SU-DHL-6 (cell line): Measurements from ENCODE around the gene SLC45A1.

Source experiments
- H2AFZ ChIP-seq: fragments of 200-600 bp; sonication (generic); 2 replicates; pipeline ENCODE4 v1.6.1; 2014; ENCODE audit warnings: low read depth, mild to moderate bottlenecking, moderate library complexity, mixed read lengths, antibody characterized with exemption, low read length; ENCODE audit not compliant: severe bottlenecking
- H3F3A ChIP-seq: fragments of 200-600 bp; shearing (Covaris generic); 2 replicates; pipeline ENCODE4 v1.6.0; 2016; ENCODE audit warnings: antibody characterized with exemption, mild to moderate bottlenecking; ENCODE audit not compliant: insufficient read depth
- H3K27ac ChIP-seq: fragments of 200-600 bp; sonication (generic); 2 replicates; pipeline ENCODE4 v1.5.1; 2016; ENCODE audit warnings: low read depth, mild to moderate bottlenecking, low read length, moderate library complexity, mixed read lengths
- H3K27me3 ChIP-seq: fragments of 200-600 bp; sonication (generic), shearing (Covaris generic); 2 replicates; pipeline ENCODE4 v1.6.0; 2014; ENCODE audit warnings: mild to moderate bottlenecking, low read length
- H3K36me3 ChIP-seq: fragments of 200-600 bp; sonication (generic); 2 replicates; pipeline ENCODE4 v1.6.1; 2014; ENCODE audit warnings: mild to moderate bottlenecking, low read length, mixed read lengths
- H3K4me2 ChIP-seq: fragments of 300-600, 200-600 bp; shearing (Covaris generic), sonication (generic); 2 replicates; pipeline ENCODE4 v1.6.0; 2014; ENCODE audit warnings: low read length, low read depth, mild to moderate bottlenecking; ENCODE audit not compliant: poor library complexity, severe bottlenecking
- H3K4me3 ChIP-seq: fragments of 200-600 bp; sonication (generic); 2 replicates; pipeline ENCODE4 v1.5.1; 2014; ENCODE audit warnings: antibody characterized with exemption, low read length, mild to moderate bottlenecking, mixed read lengths; ENCODE audit not compliant: insufficient read depth, poor library complexity, severe bottlenecking
- H3K79me2 ChIP-seq: fragments of 200-600 bp; sonication (generic); 2 replicates; pipeline ENCODE4 v1.6.1; 2014; ENCODE audit warnings: mild to moderate bottlenecking, low read length, moderate library complexity; ENCODE audit not compliant: insufficient read depth
- H3K9ac ChIP-seq: fragments of 200-600 bp; sonication (generic); 2 replicates; pipeline ENCODE4 v1.7.0; 2014; ENCODE audit warnings: mild to moderate bottlenecking, low read length
- H3K9me2 ChIP-seq: fragments of 200-600 bp; sonication (generic); replicated peaks from 2 replicates; pipeline ENCODE4 v1.6.1; 2014; ENCODE audit warnings: low read length; ENCODE audit not compliant: insufficient read depth
- H3K9me3 ChIP-seq: fragments of 200-600 bp; sonication (generic); 2 replicates; pipeline ENCODE4 v1.6.1; 2014; ENCODE audit warnings: low read length, mixed read lengths; ENCODE audit not compliant: insufficient read depth
- H4K20me1 ChIP-seq: fragments of 200-600 bp; sonication (generic); 2 replicates; pipeline ENCODE4 v1.6.1; 2014; ENCODE audit warnings: low read depth, mild to moderate bottlenecking, antibody characterized with exemption, low read length, moderate library complexity, mixed read lengths
- EZH2phosphoT487 ChIP-seq: fragments of 200-600 bp; sonication (generic), shearing (Covaris generic); conservative IDR thresholded peaks from 2 replicates; pipeline ENCODE4 v1.6.1; 2018; ENCODE audit warnings: mild to moderate bottlenecking, antibody characterized with exemption, low read length, moderate library complexity, mixed read lengths
- TF ChIP-seq, protein P1 (sequence below): fragments of 200-600 bp; sonication (generic); IDR thresholded peaks from one replicate; pipeline ENCODE4 v1.5.1; 2017; ENCODE audit warnings: antibody characterized with exemption, mild to moderate bottlenecking, low read length, moderate library complexity; ENCODE audit not compliant: insufficient read depth, poor library complexity, severe bottlenecking

The SLC45A1 gene

DNA sequence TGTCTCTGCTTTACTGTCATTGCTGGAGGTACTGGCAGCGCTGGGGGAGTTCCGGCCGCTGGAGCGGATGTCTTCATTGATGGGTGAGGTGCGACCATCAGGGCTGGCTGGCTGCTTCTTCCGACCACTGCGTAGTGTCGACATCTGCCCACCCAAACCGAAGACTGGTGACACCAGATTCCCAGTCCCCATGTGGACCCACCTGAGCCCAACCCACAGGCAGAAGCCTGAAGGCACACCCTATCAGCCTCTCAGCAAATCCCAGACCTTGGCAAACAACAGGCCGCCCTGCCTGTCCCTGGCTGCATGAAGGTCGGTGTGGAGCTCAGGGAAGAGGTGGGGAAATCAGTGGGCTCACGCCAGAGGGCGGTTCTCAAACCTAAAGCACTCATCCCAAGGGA, 44.8 kb downstream of the SLC45A1 start:
- Histone ChIP-seq H3F3A (no peaks in the 10 kb centered on the region), H3K4me3 (no peak overlapping the region), H3K79me2 (peaks cover 25% of the 10 kb centered on the region), H3K27ac (no peak overlapping the region), H4K20me1 (peaks cover 7% of the 10 kb centered on the region; the same call in 1 of the 2 replicates), H3K9ac (no peak overlapping the region), H3K9me2 (no peaks in the 10 kb centered on the region), H2AFZ (no peak overlapping the region), H3K9me3 (no peaks in the 10 kb centered on the region), H3K4me2 (no peak overlapping the region), H3K27me3 (no peaks in the 10 kb centered on the region), H3K36me3 (peaks cover 16% of the 10 kb centered on the region; the same call in 1 of the 2 replicates)
- TF ChIP-seq EZH2phosphoT487, result no peak
- TF ChIP-seq, protein P1, sequence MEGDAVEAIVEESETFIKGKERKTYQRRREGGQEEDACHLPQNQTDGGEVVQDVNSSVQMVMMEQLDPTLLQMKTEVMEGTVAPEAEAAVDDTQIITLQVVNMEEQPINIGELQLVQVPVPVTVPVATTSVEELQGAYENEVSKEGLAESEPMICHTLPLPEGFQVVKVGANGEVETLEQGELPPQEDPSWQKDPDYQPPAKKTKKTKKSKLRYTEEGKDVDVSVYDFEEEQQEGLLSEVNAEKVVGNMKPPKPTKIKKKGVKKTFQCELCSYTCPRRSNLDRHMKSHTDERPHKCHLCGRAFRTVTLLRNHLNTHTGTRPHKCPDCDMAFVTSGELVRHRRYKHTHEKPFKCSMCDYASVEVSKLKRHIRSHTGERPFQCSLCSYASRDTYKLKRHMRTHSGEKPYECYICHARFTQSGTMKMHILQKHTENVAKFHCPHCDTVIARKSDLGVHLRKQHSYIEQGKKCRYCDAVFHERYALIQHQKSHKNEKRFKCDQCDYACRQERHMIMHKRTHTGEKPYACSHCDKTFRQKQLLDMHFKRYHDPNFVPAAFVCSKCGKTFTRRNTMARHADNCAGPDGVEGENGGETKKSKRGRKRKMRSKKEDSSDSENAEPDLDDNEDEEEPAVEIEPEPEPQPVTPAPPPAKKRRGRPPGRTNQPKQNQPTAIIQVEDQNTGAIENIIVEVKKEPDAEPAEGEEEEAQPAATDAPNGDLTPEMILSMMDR, result no peak

DNA sequence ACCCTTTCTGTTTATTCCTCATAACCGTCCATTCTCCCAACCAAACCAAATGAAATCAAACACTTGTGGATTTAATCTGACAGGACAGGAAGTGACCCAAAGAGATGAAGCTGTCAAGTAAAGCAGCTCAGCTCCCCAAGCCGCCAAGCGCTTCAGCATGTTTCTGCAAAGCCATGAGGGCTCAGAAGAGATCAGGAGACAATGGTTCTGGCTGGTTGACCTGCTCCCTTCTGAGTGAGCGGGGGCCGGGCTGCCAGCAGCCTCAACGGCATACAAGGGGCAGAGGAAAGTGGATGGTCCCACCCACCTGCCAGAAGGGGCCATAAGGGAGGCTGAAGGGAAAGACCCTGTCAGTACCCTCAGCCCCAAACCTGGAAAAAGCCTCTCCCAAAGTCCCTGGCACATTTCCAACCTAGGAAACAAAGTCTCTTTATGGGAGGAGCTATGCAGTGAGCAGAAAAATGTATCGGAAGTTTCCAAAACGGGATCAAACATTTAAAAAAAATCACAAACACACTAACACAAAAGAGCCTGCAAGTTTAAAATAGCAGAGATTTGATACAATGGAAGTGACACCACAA, 45.4 kb downstream of the SLC45A1 start:
- H3F3A ChIP-seq, result no peaks in the 10 kb centered on the region
- TF ChIP-seq EZH2phosphoT487, result no peak
- TF ChIP-seq, protein P1, result no peak
- H3K9me2 ChIP-seq, result no peaks in the 10 kb centered on the region
- no peak overlapping the region for H2AFZ ChIP-seq
- H4K20me1 ChIP-seq, result peaks cover 8% of the 10 kb centered on the region; the same call in 1 of the 2 replicates
- no peaks in the 10 kb centered on the region for H3K9me3 ChIP-seq
- no peaks in the 10 kb centered on the region for H3K27me3 ChIP-seq
- no peak overlapping the region for H3K27ac ChIP-seq
- H3K9ac ChIP-seq, result no peak overlapping the region
- no peak overlapping the region for H3K4me2 ChIP-seq
- H3K36me3 ChIP-seq, result peaks cover 12% of the 10 kb centered on the region; the same call in 1 of the 2 replicates
- no peak overlapping the region for H3K4me3 ChIP-seq
- H3K79me2 ChIP-seq, result peaks cover 30% of the 10 kb centered on the region

DNA sequence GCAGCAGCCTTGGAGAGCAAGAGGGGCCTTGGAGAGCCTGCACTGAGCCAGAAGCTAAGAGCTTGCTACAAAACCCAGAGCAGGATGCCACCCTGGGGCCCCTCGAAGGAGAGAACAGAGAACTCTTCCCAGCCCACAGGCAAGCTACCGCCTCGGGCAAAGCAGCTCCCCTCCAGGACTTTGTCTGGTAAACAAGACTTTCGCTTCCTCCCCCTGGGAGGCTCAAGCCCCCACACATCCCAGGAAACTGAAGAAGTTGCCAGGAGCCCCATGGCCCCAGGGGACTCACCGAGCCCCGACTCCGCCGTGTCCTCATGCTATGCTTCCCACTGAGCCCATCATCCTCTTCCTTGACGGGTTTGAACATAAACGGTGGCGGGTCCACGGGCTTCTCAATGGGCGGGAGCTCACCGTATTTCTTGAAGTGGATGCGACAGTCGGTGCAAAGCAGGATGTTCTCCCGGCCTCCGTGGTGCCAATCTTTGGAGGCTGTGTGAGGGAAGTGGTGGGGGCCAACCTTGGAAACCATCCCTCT, 45.9 kb downstream of the SLC45A1 start:
- Histone ChIP-seq H4K20me1 (peaks cover 8% of the 10 kb centered on the region; the same call in 1 of the 2 replicates), H3K9me2 (no peaks in the 10 kb centered on the region), H3K9ac (no peak overlapping the region), H2AFZ (no peak overlapping the region), H3K79me2 (peaks cover 36% of the 10 kb centered on the region), H3K4me3 (no peak overlapping the region), H3K36me3 (peaks cover 12% of the 10 kb centered on the region; the same call in 1 of the 2 replicates), H3K4me2 (no peak overlapping the region), H3K9me3 (no peaks in the 10 kb centered on the region), H3K27me3 (no peaks in the 10 kb centered on the region), H3K27ac (no peak overlapping the region), H3F3A (no peaks in the 10 kb centered on the region)
- TF ChIP-seq, protein P1, result no peak
- no peak for TF ChIP-seq EZH2phosphoT487
